Stimulated activated naive CD8-positive, alpha-beta T cell treated with anti-CD3 and anti-CD28 coated beads, Interleukin-15, Interleukin-2, amounts not matched to agents 100 ng/mL and 50 ng/mL, for 24 hours (primary cell): ENCODE data around the gene ARL15.
A peak's percentile ranks its signal among the peaks of the same experiment; 100 is the strongest.

Experiments
- H3K27ac Mint-ChIP-seq: one replicate; pipeline ENCODE4 v1.8.0; 2021; ENCODE audit warnings: mild to moderate bottlenecking, mixed read lengths
- H3K27me3 Mint-ChIP-seq: one replicate; pipeline ENCODE4 v1.8.0; 2021; ENCODE audit warnings: mixed read lengths
- H3K36me3 Mint-ChIP-seq: one replicate; pipeline ENCODE4 v1.8.0; 2021; ENCODE audit warnings: low read depth, mixed read lengths
- H3K4me1 Mint-ChIP-seq: one replicate; pipeline ENCODE4 v1.8.0; 2021; ENCODE audit warnings: low read depth, mixed read lengths
- H3K4me3 Mint-ChIP-seq: one replicate; pipeline ENCODE4 v1.8.0; 2021; ENCODE audit warnings: mild to moderate bottlenecking, mixed read lengths
- H3K9me3 Mint-ChIP-seq: one replicate; pipeline ENCODE4 v1.8.0; 2021; ENCODE audit warnings: mixed read lengths

ARL15 gene

GRCh38 chr5:54040804-54041203 lies 269.6 kb downstream of the ARL15 start:
- Mint-ChIP-seq H3K9me3 (no peaks in the 10 kb centered on the region), H3K4me1 (no peaks in the 10 kb centered on the region), H3K4me3 (no peak overlapping the region), H3K27me3 (no peaks in the 10 kb centered on the region), H3K27ac (no peak overlapping the region), H3K36me3 (no peaks in the 10 kb centered on the region)

- no peaks in the 10 kb centered on the region for H3K9me3 Mint-ChIP-seq
- no peaks in the 10 kb centered on the region for H3K36me3 Mint-ChIP-seq
- no peak overlapping the region for H3K4me3 Mint-ChIP-seq
- no peaks in the 10 kb centered on the region for H3K27me3 Mint-ChIP-seq
- H3K4me1 Mint-ChIP-seq: no peaks in the 10 kb centered on the region
- no peak overlapping the region for H3K27ac Mint-ChIP-seq
Measured at GRCh38 chr5:54040018-54040417, 270.4 kb downstream of the ARL15 start.

- Mint-ChIP-seq H3K36me3 (peaks cover 5% of the 10 kb centered on the region), H3K27ac (no peak overlapping the region), H3K4me3 (no peak overlapping the region), H3K27me3 (no peaks in the 10 kb centered on the region), H3K9me3 (no peaks in the 10 kb centered on the region), H3K4me1 (no peaks in the 10 kb centered on the region)
Measured at GRCh38 chr5:54037205-54037604, 273.2 kb downstream of the ARL15 start.

GRCh38 chr5:54030981-54031380 lies 279.4 kb downstream of the ARL15 start:
- H3K4me3 Mint-ChIP-seq: no peak overlapping the region
- H3K27ac Mint-ChIP-seq: no peak overlapping the region
- no peaks in the 10 kb centered on the region for H3K27me3 Mint-ChIP-seq
- H3K4me1 Mint-ChIP-seq: no peaks in the 10 kb centered on the region
- H3K9me3 Mint-ChIP-seq: no peaks in the 10 kb centered on the region
- peaks cover 14% of the 10 kb centered on the region for H3K36me3 Mint-ChIP-seq

GRCh38 chr5:54024466-54024865 lies 285.9 kb downstream of the ARL15 start:
- peaks cover 24% of the 10 kb centered on the region for H3K4me1 Mint-ChIP-seq
- peaks cover 4% of the 10 kb centered on the region for H3K36me3 Mint-ChIP-seq
- H3K27ac Mint-ChIP-seq: no peak overlapping the region
- H3K4me3 Mint-ChIP-seq: no peak overlapping the region
- no peaks in the 10 kb centered on the region for H3K27me3 Mint-ChIP-seq
- H3K9me3 Mint-ChIP-seq: no peaks in the 10 kb centered on the region

GRCh38 chr5:54022223-54022622 lies 288.1 kb downstream of the ARL15 start:
- peaks cover 24% of the 10 kb centered on the region for H3K4me1 Mint-ChIP-seq
- no peaks in the 10 kb centered on the region for H3K27me3 Mint-ChIP-seq
- peak overlapping the region; percentile 60 for H3K4me3 Mint-ChIP-seq
- H3K27ac Mint-ChIP-seq: peak overlapping the region; percentile 90
- no peaks in the 10 kb centered on the region for H3K9me3 Mint-ChIP-seq
- peaks cover 4% of the 10 kb centered on the region for H3K36me3 Mint-ChIP-seq

- Mint-ChIP-seq H3K4me1 (peaks cover 24% of the 10 kb centered on the region), H3K36me3 (peaks cover 10% of the 10 kb centered on the region), H3K27me3 (no peaks in the 10 kb centered on the region), H3K4me3 (peak overlapping the region; percentile 60), H3K9me3 (no peaks in the 10 kb centered on the region), H3K27ac (peak overlapping the region; percentile 90)
Measured at GRCh38 chr5:54021431-54022164, 288.8 kb downstream of the ARL15 start.

GRCh38 chr5:54018438-54018837 lies 291.9 kb downstream of the ARL15 start:
- H3K27me3 Mint-ChIP-seq: no peaks in the 10 kb centered on the region
- H3K9me3 Mint-ChIP-seq: peaks cover 4% of the 10 kb centered on the region
- H3K4me1 Mint-ChIP-seq: peaks cover 24% of the 10 kb centered on the region
- H3K27ac Mint-ChIP-seq: no peak overlapping the region
- H3K4me3 Mint-ChIP-seq: no peak overlapping the region
- H3K36me3 Mint-ChIP-seq: peaks cover 32% of the 10 kb centered on the region

- Mint-ChIP-seq H3K27me3 (no peaks in the 10 kb centered on the region), H3K9me3 (peaks cover 4% of the 10 kb centered on the region), H3K36me3 (peaks cover 32% of the 10 kb centered on the region), H3K4me1 (peaks cover 15% of the 10 kb centered on the region), H3K27ac (no peak overlapping the region), H3K4me3 (no peak overlapping the region)
Measured at GRCh38 chr5:54017580-54017979, 292.8 kb downstream of the ARL15 start.

- no peak overlapping the region for H3K27ac Mint-ChIP-seq
- H3K4me1 Mint-ChIP-seq: no peaks in the 10 kb centered on the region
- peaks cover 4% of the 10 kb centered on the region for H3K9me3 Mint-ChIP-seq
- no peak overlapping the region for H3K4me3 Mint-ChIP-seq
- H3K27me3 Mint-ChIP-seq: no peaks in the 10 kb centered on the region
- H3K36me3 Mint-ChIP-seq: peaks cover 32% of the 10 kb centered on the region
Measured at GRCh38 chr5:54013556-54014194, 296.7 kb downstream of the ARL15 start.

GRCh38 chr5:54009828-54010227 lies 300.5 kb downstream of the ARL15 start:
- Mint-ChIP-seq H3K4me3 (no peak overlapping the region), H3K27me3 (no peaks in the 10 kb centered on the region), H3K9me3 (peaks cover 4% of the 10 kb centered on the region), H3K4me1 (no peaks in the 10 kb centered on the region), H3K27ac (no peak overlapping the region), H3K36me3 (peaks cover 12% of the 10 kb centered on the region)

GRCh38 chr5:54009357-54009756 lies 301.0 kb downstream of the ARL15 start:
- no peak overlapping the region for H3K4me3 Mint-ChIP-seq
- H3K27me3 Mint-ChIP-seq: no peaks in the 10 kb centered on the region
- H3K27ac Mint-ChIP-seq: no peak overlapping the region
- peaks cover 4% of the 10 kb centered on the region for H3K9me3 Mint-ChIP-seq
- H3K4me1 Mint-ChIP-seq: no peaks in the 10 kb centered on the region
- H3K36me3 Mint-ChIP-seq: peaks cover 11% of the 10 kb centered on the region

GRCh38 chr5:54007827-54008777 lies 302.3 kb downstream of the ARL15 start:
- Mint-ChIP-seq H3K9me3 (no peaks in the 10 kb centered on the region), H3K4me1 (no peaks in the 10 kb centered on the region), H3K36me3 (peaks cover 8% of the 10 kb centered on the region), H3K27ac (no peak overlapping the region), H3K27me3 (no peaks in the 10 kb centered on the region), H3K4me3 (no peak overlapping the region)

- Mint-ChIP-seq H3K27me3 (no peaks in the 10 kb centered on the region), H3K4me1 (no peaks in the 10 kb centered on the region), H3K4me3 (no peak overlapping the region), H3K36me3 (peaks cover 8% of the 10 kb centered on the region), H3K27ac (no peak overlapping the region), H3K9me3 (no peaks in the 10 kb centered on the region)
Measured at GRCh38 chr5:54004697-54005096, 305.7 kb downstream of the ARL15 start.

GRCh38 chr5:54002779-54003178 lies 307.6 kb downstream of the ARL15 start:
- H3K9me3 Mint-ChIP-seq: no peaks in the 10 kb centered on the region
- H3K27ac Mint-ChIP-seq: no peak overlapping the region
- H3K4me3 Mint-ChIP-seq: no peak overlapping the region
- H3K4me1 Mint-ChIP-seq: no peaks in the 10 kb centered on the region
- H3K27me3 Mint-ChIP-seq: no peaks in the 10 kb centered on the region
- H3K36me3 Mint-ChIP-seq: peaks cover 12% of the 10 kb centered on the region
